Measurements from ENCODE around the gene TMEM107.
A peak's percentile ranks its signal among the peaks of the same experiment; 100 is the strongest.

Gene TMEM107

DNA sequence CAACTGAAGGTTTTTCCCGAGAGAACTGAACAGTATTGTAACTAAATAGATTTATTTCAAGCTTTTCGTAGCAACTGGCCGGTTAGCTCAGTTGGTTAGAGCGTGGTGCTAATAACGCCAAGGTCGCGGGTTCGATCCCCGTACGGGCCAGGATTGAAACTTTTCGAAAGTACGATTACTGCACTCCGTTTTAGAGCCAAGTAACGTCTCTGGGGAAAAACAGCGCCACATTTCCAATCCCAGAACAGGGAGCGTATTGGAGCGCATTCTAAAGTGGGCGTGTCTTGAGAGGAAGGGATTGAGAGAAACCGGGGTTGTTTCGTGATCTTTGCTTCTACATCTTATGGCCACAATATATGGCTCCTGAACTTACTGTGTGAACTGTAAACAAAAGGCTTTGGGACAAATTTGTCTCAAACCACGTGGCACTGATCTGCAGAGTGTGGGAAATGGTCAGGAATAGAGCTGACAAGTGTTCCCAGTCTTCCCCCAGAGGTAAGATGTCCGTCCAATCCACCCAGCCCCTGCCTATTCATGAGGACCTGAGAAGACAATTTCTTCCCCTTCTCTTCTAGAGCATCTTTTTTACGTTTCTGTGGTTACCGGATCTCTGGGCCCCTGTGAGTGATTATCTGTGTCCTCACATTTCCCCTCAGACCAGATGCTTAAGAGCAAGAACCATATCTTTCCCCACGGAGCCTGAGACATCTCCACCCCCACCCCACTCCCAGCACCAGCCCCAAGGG lies 11.5 kb upstream of the TMEM107 start:
- H3K4me3 ChIP-seq (ENCODE audit: low read length), result peak overlapping the region; percentile 97
- peak; percentile 95 for DNase-seq (ENCODE audit: low read depth)
- TF ChIP-seq, protein P1, sequence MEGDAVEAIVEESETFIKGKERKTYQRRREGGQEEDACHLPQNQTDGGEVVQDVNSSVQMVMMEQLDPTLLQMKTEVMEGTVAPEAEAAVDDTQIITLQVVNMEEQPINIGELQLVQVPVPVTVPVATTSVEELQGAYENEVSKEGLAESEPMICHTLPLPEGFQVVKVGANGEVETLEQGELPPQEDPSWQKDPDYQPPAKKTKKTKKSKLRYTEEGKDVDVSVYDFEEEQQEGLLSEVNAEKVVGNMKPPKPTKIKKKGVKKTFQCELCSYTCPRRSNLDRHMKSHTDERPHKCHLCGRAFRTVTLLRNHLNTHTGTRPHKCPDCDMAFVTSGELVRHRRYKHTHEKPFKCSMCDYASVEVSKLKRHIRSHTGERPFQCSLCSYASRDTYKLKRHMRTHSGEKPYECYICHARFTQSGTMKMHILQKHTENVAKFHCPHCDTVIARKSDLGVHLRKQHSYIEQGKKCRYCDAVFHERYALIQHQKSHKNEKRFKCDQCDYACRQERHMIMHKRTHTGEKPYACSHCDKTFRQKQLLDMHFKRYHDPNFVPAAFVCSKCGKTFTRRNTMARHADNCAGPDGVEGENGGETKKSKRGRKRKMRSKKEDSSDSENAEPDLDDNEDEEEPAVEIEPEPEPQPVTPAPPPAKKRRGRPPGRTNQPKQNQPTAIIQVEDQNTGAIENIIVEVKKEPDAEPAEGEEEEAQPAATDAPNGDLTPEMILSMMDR (conservative IDR thresholded peaks at IDR 0.05; ENCODE audit: low read depth, low read length), result no peak

DNA sequence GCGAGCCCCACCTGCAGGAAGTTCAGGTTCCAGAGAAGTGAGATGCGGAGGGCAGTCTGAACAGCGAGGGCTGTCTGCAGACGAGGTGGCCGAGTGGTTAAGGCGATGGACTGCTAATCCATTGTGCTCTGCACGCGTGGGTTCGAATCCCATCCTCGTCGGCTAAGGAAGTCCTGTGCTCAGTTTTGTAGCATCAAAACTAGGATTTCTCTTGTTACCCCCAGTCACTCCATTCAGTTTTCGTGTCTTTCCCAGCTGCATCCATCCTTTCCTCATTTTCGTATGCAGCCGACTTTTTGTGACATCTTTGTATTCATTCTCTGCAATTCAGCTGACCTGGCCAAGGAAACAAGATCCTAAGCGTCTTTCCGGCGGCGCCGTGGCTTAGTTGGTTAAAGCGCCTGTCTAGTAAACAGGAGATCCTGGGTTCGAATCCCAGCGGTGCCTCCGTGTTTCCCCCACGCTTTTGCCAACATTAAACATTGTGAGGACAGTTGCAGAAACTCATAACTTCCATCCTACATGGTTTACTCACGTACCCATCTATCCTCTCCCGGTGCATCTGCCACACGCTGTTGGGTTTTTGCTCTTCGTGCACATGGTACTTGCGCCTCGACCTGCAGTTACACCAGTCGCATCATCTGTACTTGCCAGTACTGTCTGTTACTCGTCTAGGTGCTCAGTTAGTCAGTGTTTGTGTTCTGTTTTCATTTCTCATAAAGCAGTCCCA lies 10.8 kb upstream of the TMEM107 start:
- TF ChIP-seq, protein P1 (conservative IDR thresholded peaks at IDR 0.05; ENCODE audit: low read depth, low read length), result peak; percentile 53
- peak overlapping the region; percentile 97 for H3K4me3 ChIP-seq (ENCODE audit: low read length)
- peak; percentile 82 for DNase-seq (ENCODE audit: low read depth)

DNA sequence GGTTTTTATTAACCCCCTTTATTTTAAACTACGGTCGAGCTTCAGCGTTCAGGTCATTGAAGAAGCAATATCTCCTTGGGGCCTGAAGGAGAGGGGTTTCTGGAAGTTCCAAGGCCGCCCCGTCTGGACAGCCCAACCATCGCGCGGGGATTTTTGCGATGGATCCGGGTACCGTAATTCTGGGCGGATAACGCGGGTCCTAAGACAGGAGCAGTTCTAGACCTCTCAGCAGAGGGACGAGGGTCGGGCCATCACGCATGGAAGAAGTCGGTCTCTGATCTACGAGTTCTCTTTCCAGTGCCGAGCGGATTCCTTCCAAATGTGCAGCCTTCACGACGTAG lies 10.2 kb upstream of the TMEM107 start:
- H3K4me3 ChIP-seq (ENCODE audit: low read length), result peak overlapping the region; percentile 97
- no peak for DNase-seq (ENCODE audit: low read depth)
- TF ChIP-seq, protein P1 (conservative IDR thresholded peaks at IDR 0.05; ENCODE audit: low read depth, low read length), result no peak

DNA sequence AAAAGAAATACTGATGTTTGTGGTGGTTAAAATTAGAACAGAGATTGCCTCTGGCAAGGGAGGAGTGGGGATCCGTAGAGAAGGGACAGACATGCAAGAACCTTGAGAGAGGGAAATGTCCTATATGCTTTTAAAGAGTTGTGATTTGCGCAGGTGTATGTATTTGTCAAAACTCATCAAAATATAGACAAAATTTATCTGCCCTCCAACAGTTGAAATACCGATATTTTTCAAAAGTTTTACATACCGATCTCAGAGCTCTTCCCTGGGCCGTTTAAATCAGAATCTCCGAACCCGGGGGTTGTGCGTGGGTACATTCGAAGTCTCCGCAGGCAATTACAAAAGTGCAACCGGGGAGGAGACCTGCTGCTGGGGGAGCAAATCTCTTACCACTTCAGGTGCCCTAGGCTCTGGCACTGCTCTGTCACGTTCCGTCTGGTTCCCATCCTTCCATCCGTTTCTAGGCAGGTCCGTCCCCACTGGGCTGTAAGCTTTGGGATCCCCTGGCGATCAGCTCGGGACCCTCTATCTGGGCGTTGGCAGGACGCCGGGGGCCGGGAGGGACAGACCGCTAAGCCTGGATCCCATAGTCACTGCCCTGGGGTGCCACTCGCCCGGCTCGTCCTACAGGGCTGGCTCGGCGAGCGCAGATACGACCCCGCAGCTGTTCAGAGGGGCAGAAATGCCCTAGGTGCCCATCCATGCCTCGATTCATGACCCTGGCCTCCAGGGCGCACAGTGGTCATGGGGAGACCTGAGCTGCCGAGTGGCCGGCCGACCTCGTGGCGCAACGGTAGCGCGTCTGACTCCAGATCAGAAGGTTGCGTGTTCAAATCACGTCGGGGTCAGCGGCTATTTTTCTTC lies 9.6 kb upstream of the TMEM107 start:
- DNase-seq (ENCODE audit: low read depth), result no peak
- H3K4me3 ChIP-seq (ENCODE audit: low read length), result peak overlapping the region; percentile 97
- TF ChIP-seq, protein P1 (conservative IDR thresholded peaks at IDR 0.05; ENCODE audit: low read depth, low read length), result no peak

DNA sequence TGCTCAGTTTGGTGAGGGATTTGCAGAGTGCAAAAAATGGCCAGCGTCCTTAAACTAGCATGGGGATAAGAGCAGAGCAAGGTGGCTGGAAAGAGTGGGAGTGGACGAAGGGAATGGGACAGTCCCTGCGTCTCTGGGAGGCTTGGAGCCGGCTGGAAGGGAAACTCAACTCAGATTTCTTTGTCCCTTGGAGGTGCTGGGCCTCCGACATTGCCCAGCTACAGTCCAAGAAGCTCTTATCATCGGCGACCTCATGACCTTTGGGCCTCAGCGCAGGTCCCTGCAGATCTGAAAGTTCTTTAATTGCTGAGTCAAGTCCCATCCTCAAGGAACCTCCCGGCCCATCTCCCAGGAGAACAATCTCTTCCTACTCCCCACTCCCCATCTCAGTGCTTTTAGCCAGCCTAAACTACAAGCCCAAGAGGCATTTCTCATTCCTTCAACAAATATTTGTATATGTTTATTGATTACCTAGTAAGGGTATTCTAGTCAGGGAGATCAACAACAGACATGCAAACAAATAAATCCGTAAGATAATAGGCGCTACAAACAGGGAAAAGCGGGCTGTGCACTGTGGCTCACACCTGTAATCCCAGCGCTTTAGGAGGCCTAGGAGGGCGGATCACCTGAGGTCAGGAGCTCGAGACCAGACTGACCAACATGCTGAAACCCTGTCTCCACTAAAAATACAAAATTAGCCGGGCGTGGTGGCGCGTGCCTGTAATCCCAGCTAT lies 985 bp upstream of the TMEM107 start:
- DNase-seq (ENCODE audit: low read depth), result no peak
- H3K4me3 ChIP-seq (ENCODE audit: low read length), result peak overlapping the region; percentile 75
- TF ChIP-seq, protein P1 (conservative IDR thresholded peaks at IDR 0.05; ENCODE audit: low read depth, low read length), result no peak

DNA sequence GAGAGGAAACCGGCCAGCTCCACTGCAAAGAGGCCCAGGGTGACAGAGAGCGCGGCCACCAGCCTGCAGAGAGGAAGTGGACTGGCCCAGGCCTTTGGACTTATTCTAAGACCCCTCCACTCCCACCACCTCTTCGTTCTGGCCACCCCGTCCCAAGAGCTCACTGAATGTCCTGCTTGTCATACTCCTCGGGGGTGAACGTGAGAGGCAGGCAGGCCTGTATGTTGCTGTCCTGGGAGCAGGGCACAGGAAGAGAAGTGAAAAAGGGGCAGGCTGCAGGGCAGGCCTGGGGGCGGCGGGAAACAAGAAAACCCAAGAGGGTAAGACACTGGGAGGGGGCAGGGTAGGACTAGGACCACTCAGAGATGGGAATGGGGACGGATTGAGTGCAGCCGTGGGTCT lies 384 bp downstream of the TMEM107 start:
- TF ChIP-seq, protein P1 (conservative IDR thresholded peaks at IDR 0.05; ENCODE audit: low read depth, low read length), result no peak
- DNase-seq (ENCODE audit: low read depth), result no peak
- H3K4me3 ChIP-seq (ENCODE audit: low read length), result peak overlapping the region; percentile 75

All from retinal pigment epithelial cell (primary cell).